HG03442 (cell line): ENCODE data around the gene GGT1.
"Not testable (repeated sequence)": the region's sequence is repeated elsewhere in the genome, so short reads cannot be mapped to it uniquely, and the experiment has no call there.

Source experiments
- ATAC-seq: cut with Tn5 transposase; IDR thresholded peaks from one replicate; pipeline ENCODE4 v1.9.1; 2021; ENCODE audit warnings: mild to moderate bottlenecking, moderate library complexity; ENCODE audit not compliant: unreplicated experiment

Gene GGT1

DNA sequence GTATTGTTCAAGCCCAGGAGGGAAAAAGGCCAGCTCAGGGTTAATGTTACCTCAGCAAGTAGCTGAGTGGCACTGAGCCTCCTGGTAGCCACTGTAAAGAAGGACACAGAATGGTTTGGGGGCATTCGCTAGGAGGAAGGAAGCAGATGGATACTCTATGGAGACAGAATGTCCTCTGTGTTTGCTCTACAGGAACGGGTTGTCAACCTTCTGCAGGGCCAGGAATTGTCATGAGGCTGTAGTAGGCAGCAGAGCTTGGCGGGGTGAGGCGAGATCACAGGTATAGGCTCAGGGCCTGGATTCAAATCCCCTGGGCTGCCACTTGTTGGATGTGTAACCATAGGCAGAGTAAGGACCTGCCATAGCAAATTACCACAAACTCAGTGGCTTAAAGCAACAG is 7.1 kb upstream of the GGT1 start:
- no peak for ATAC-seq

- ATAC-seq, result not testable (repeated sequence)
Observed at GRCh38 chr22:24597076-24597475, 5.9 kb upstream of the GGT1 start.

DNA sequence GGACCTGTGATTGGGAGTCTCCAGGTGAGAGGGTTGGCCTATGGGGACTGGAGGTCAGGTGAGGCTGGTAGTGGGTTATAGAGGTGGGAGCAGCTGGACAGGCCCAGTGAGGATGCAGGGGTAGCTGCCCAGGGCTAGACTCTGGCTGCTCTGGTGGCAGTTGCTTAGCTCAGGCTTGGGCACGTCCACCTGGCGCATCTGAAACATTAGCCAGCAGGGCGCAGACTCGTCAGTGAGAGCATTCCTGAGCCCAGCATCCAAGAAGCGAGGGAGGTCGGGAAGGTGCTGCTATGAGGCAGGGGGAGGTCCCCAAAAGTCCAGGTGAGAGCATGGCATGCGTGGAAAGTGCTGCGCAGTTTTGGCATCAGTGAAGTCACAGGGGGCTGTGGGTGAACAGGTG is 3.5 kb upstream of the GGT1 start:
- ATAC-seq, result no peak

GRCh38 chr22:24599958-24600715 is 2.9 kb upstream of the GGT1 start:
- ATAC-seq, result not testable (repeated sequence)

DNA sequence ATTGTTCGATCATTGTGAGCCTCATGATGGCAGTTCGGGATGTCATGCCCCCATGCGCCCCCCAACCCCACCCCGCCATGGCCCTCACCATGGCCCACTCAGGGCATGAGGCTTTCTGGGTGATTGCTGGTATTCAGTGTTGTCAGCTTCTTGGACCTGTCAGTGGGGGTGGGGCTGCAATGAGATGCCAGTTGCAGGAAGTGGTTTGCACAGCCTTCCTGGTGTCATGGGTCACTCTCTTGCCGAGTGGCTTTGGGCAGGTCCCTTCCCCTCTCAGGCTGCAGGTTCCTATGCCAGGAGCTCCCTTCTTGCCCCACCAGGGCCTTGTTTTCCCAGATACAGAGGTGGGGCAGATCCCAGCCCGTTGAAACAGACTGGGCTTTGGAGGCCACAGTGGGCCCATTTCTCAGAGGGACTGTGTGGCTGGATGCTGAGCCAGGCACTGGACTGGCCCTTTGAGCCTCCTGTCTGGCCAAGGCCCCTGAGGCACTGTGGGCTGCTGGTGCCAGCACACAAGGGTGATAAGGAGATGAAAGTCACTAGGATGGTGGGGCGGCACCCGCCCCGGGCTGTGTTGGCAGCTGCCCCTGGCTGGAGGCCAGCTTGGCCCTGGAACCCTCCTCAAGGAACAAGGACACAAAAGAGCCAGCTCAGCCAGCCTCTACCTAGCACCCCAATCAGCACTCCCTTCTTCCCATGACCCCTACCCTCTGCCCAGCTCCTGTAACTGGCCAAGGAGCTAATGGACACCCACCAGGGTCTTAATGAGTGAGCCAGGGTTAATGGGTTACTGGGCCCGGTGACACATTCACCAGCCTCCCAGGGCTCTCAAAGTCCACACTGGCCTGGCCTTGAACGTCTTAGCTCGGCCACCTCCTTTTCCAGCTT is 1.5 kb upstream of the GGT1 start:
- ATAC-seq, result no peak

DNA sequence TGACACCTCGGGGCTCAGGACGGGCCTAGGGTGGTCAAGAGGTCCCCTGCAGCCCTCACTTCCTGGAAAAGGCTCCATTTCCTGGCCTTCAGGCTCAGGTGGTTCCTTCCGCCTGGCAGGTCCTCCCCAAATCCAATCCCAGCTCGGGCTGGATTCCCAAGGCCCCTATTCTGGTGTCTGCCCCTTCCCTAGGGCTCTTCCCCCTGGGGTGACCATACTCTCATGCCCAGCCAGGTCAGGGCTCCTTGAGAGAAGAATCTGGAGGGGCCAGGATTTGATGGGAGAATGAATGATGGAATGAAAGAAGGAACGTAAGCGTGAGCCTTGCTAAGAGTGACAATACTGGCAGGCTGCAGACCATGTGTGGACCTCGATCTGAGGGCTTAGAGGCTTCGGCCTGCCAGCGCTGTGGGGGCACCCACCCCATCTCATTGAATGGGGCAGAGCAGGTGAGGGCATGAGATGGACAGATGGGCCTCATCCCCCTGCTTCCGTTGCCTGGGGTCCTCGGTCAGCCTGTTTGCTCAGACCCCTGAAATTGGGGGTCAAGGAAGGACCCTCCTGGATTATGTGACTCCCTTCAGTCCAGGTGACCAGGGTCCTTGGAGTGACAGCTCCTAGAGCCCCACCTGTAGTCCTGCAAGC is 766 bp upstream of the GGT1 start:
- ATAC-seq, result not testable (repeated sequence)

DNA sequence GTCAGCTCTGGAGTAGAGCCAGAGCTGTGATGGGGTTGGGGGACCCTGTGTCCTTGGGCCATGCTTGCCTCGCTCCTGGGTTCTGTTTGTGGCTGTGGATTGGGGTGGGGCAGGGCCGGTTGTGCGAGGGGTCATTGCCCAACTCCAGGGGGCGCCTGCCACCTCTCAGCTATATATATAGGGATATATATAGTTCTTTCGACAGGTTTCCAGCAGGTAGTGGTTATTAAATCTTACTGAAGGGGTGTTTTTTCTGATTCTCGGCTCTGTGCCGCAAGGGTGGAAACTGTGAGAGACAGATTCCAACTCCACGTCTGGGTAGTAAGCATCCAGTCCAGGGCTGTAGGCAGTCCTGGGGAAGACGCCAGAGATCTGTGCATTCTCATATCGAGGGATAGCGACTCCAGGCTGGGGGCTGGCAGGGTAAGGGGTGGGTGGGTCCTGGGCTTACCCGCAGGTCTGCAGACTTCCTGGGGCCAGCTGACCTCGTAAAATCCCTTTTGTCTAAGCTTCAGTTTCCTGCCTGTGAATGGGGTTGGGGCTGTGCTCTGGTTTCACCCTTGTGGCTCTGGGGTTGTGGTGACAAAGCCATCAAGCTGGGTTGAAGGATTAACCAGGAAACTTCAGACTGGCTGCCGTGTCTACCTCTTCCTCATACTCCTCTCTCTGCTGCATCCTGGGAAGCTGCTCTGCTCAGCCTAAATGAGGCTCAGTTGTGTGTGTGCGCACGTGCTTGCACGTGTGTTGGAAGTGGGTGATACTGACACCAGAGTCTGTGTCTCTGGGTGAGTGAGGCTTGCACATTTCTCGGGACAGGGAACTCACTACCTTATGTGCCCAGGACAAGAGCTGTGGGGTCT is 1.0 kb downstream of the GGT1 start:
- not testable (repeated sequence) for ATAC-seq

GRCh38 chr22:24606340-24606739 is 3.3 kb downstream of the GGT1 start:
- not testable (repeated sequence) for ATAC-seq

- peak; percentile 63 for ATAC-seq
Observed at GRCh38 chr22:24607429-24607983, 4.5 kb downstream of the GGT1 start.

DNA sequence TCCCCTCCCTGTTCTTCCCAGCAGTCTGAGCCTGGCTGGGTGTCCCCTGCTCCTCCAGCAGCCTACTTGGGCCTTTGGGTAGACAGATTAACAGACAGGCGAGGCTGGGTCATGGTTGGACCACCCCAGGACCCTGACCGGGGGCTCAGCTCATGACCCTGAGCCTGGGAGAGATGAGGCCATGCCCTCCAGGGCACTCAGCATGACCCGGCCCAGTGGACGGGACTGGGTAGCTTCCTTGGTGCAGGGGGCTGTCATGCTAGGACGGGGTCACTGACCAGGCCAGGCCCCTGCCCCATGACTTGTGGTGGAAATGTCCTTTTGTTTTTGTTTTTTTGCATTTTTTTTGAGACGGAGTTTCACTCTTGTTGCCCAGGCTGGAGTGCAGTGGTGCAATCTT is 5.3 kb downstream of the GGT1 start:
- not testable (repeated sequence) for ATAC-seq

DNA sequence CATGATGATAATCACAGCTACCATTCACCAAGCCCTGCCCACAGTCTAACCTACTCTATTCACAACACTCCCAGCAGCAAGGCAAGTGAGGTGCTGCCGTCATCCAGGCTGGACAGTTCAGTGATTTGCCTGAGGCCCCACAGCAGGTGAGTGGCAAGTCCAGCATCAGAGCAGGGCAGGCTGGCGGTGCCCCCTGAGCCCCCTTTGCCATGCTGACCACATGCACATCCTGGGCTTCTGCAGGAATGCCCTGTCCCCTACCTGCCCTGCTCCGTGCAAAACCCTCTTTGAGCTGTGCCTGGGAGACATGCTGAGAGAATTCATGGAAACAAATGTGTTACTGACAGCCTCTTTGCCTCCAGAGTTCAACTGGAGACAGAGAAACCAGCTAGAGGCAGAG is 6.9 kb downstream of the GGT1 start:
- not testable (repeated sequence) for ATAC-seq

GRCh38 chr22:24614794-24615193 is 11.8 kb downstream of the GGT1 start:
- not testable (repeated sequence) for ATAC-seq

- ATAC-seq, result not testable (repeated sequence)
Observed at GRCh38 chr22:24621244-24621643, 18.3 kb downstream of the GGT1 start.

DNA sequence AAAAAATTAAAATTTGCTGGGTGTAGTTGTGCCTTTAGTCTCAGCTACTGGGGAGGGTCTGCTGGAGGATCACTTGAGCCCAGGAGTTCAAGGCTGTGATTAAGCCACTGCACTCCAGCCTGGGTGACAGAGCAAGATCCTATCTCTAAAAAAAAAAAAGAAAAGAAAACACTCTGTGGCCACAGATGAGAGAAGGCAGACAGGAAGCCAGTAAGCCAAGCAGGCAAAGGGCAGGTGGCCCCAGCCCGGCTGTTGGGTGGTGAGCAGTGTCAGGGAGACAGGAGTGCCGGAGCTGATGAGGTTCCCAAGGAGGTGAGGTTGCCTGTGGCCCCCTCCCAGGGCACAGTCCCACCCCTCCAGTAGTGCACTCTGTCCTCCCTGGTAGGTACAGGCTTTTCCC is 19.6 kb downstream of the GGT1 start:
- ATAC-seq, result not testable (repeated sequence)

GRCh38 chr22:24627911-24628310 is 24.9 kb downstream of the GGT1 start:
- ATAC-seq, result not testable (repeated sequence)

GRCh38 chr22:24629069-24629468 is 26.1 kb downstream of the GGT1 start:
- ATAC-seq, result not testable (repeated sequence)

DNA sequence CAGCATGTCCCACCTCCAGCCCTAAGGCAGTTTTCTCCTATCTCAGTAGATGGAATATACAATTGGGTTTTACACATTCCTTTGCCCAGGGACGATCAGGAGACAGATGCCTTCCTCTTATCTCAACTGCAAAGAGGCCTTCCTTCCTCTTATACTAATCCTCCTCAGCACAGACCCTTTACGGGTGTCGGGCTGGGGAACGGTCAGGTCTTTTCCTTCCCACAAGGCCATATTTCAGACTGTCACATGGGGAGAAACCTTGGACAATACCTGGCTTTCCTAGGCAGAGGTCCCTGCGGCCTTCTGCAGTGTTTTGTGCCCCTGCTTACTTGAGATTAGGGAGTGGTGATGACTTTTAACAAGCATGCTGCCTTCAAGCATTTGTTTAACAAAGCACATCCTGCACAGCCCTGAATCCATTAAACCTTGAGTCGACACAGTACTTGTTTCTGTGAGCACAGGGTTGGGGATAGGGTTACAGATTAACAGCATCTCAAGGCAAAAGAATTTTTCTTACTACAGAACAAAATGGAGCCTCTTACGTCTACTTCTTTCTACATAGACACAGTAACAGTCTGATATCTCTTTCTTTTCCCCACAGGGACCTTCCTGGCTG is 27.9 kb downstream of the GGT1 start:
- ATAC-seq, result not testable (repeated sequence)

DNA sequence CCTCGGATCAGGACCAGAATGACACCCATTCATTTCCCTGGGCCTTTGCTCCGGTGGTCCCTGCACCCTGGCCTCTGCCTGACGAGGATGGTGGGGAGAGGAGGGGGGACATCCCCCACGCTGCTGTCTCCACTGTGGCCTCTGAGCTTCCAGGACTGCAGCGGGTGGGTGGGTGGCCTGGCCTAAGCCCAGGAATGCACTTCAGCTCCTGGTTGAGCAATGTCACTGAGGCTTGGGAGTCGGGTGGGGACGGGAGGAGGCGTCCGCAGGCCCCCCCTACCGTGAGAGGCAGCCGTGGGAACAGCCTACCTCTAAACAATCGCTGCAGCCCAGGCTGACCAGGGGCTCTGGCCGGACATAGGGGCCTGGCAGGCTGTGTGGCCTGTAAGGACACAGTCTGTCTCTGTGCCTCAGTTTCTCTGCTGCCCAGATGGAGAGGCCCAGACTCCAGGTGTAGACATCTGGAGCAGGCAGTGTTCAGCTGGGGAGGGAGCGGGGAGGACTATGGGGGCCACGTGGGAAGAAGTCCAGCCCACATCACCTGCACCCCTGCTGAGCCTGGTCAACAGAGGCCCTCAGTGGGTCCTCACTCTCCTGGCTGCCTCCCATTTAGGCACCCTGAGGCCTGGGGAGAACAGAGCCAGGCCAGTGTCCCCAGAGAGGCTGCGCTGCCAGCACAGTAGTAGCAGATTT is 28.6 kb downstream of the GGT1 start:
- ATAC-seq, result not testable (repeated sequence)

- ATAC-seq, result not testable (repeated sequence)
Observed at GRCh38 chr22:24632642-24633041, 29.6 kb downstream of the GGT1 start.
